ENCODE data around the gene PPT1.
A peak's percentile ranks its signal among the peaks of the same experiment; 100 is the strongest.

PPT1 gene

GRCh38 chr1:40056519-40057309, 40.3 kb downstream of the PPT1 start:
- Histone ChIP-seq H3K36me3 (ENCODE audit: control insufficient read depth, insufficient read depth, low read length) (peaks cover 62% of the 10 kb centered on the region), H3K9me3 (ENCODE audit: control insufficient read depth, low read length) (no peaks in the 10 kb centered on the region), H3K4me3 (ENCODE audit: extremely low read depth, insufficient read depth, low read length, poor library complexity, severe bottlenecking) (no peak overlapping the region), H3K27ac (ENCODE audit: low read depth, low read length, severe bottlenecking) (peak overlapping the region; percentile 60), H3K4me1 (ENCODE audit: control insufficient read depth, insufficient read depth, low read length, poor library complexity, severe bottlenecking) (peaks cover 50% of the 10 kb centered on the region)
- 89 to 100% methylated on average over 2 of the region's 5 CpGs for WGBS, 2 experiments (ENCODE audit: insufficient coverage in 2 of 2)

- H3K4me3 ChIP-seq (ENCODE audit: extremely low read depth, insufficient read depth, low read length, poor library complexity, severe bottlenecking) = no peak overlapping the region
- H3K9me3 ChIP-seq (ENCODE audit: control insufficient read depth, low read length) = no peaks in the 10 kb centered on the region
- 90 to 98% methylated on average over 8 to 9 of the region's 11 CpGs for WGBS, 2 experiments (ENCODE audit: insufficient coverage in 2 of 2)
- peaks cover 35% of the 10 kb centered on the region for H3K4me1 ChIP-seq (ENCODE audit: control insufficient read depth, insufficient read depth, low read length, poor library complexity, severe bottlenecking)
- peaks cover 59% of the 10 kb centered on the region for H3K36me3 ChIP-seq (ENCODE audit: control insufficient read depth, insufficient read depth, low read length)
- H3K27ac ChIP-seq (ENCODE audit: low read depth, low read length, severe bottlenecking) = no peak overlapping the region
Observed at GRCh38 chr1:40053138-40053887, 43.7 kb downstream of the PPT1 start.

- H3K4me1 ChIP-seq (ENCODE audit: control insufficient read depth, insufficient read depth, low read length, poor library complexity, severe bottlenecking) = peaks cover 15% of the 10 kb centered on the region
- H3K4me3 ChIP-seq (ENCODE audit: extremely low read depth, insufficient read depth, low read length, poor library complexity, severe bottlenecking) = no peak overlapping the region
- no peaks in the 10 kb centered on the region for H3K9me3 ChIP-seq (ENCODE audit: control insufficient read depth, low read length)
- no peak overlapping the region for H3K27ac ChIP-seq (ENCODE audit: low read depth, low read length, severe bottlenecking)
- peaks cover 72% of the 10 kb centered on the region for H3K36me3 ChIP-seq (ENCODE audit: control insufficient read depth, insufficient read depth, low read length)
- 90 to 93% methylated on average over 1 to 2 of the region's 3 CpGs for WGBS, 2 experiments (ENCODE audit: insufficient coverage in 2 of 2)
Observed at GRCh38 chr1:40050863-40051262, 46.2 kb downstream of the PPT1 start.

GRCh38 chr1:40049725-40050124, 47.3 kb downstream of the PPT1 start:
- Histone ChIP-seq H3K27ac (ENCODE audit: low read depth, low read length, severe bottlenecking) (no peak overlapping the region), H3K36me3 (ENCODE audit: control insufficient read depth, insufficient read depth, low read length) (peaks cover 76% of the 10 kb centered on the region), H3K4me1 (ENCODE audit: control insufficient read depth, insufficient read depth, low read length, poor library complexity, severe bottlenecking) (peaks cover 10% of the 10 kb centered on the region), H3K9me3 (ENCODE audit: control insufficient read depth, low read length) (no peaks in the 10 kb centered on the region), H3K4me3 (ENCODE audit: extremely low read depth, insufficient read depth, low read length, poor library complexity, severe bottlenecking) (no peak overlapping the region)
- 94 to 100% methylated on average over 2 of the region's 2 CpGs for WGBS, 2 experiments (ENCODE audit: insufficient coverage in 2 of 2)

GRCh38 chr1:40047769-40048168, 49.3 kb downstream of the PPT1 start:
- Histone ChIP-seq H3K4me3 (ENCODE audit: extremely low read depth, insufficient read depth, low read length, poor library complexity, severe bottlenecking) (no peak overlapping the region), H3K9me3 (ENCODE audit: control insufficient read depth, low read length) (no peaks in the 10 kb centered on the region), H3K4me1 (ENCODE audit: control insufficient read depth, insufficient read depth, low read length, poor library complexity, severe bottlenecking) (peaks cover 10% of the 10 kb centered on the region), H3K36me3 (ENCODE audit: control insufficient read depth, insufficient read depth, low read length) (peaks cover 81% of the 10 kb centered on the region), H3K27ac (ENCODE audit: low read depth, low read length, severe bottlenecking) (no peak overlapping the region)
- 100% methylated on average over 4 of the region's 5 CpGs for WGBS, 2 experiments (ENCODE audit: insufficient coverage in 2 of 2)

GRCh38 chr1:40047276-40047675, 49.8 kb downstream of the PPT1 start:
- WGBS, 2 experiments (ENCODE audit: insufficient coverage in 2 of 2) = 100% methylated on average over 1 of the region's 2 CpGs; no CpG with 5 or more reads in 1 of the 2 experiments
- Histone ChIP-seq H3K36me3 (ENCODE audit: control insufficient read depth, insufficient read depth, low read length) (peaks cover 81% of the 10 kb centered on the region), H3K27ac (ENCODE audit: low read depth, low read length, severe bottlenecking) (no peak overlapping the region), H3K4me1 (ENCODE audit: control insufficient read depth, insufficient read depth, low read length, poor library complexity, severe bottlenecking) (peaks cover 14% of the 10 kb centered on the region), H3K4me3 (ENCODE audit: extremely low read depth, insufficient read depth, low read length, poor library complexity, severe bottlenecking) (no peak overlapping the region), H3K9me3 (ENCODE audit: control insufficient read depth, low read length) (no peaks in the 10 kb centered on the region)

GRCh38 chr1:40045766-40046165, 51.3 kb downstream of the PPT1 start:
- no peak overlapping the region for H3K27ac ChIP-seq (ENCODE audit: low read depth, low read length, severe bottlenecking)
- 87 to 100% methylated on average over 2 to 3 of the region's 3 CpGs for WGBS, 2 experiments (ENCODE audit: insufficient coverage in 2 of 2)
- peaks cover 15% of the 10 kb centered on the region for H3K4me1 ChIP-seq (ENCODE audit: control insufficient read depth, insufficient read depth, low read length, poor library complexity, severe bottlenecking)
- H3K36me3 ChIP-seq (ENCODE audit: control insufficient read depth, insufficient read depth, low read length) = peaks cover 76% of the 10 kb centered on the region
- no peaks in the 10 kb centered on the region for H3K9me3 ChIP-seq (ENCODE audit: control insufficient read depth, low read length)
- no peak overlapping the region for H3K4me3 ChIP-seq (ENCODE audit: extremely low read depth, insufficient read depth, low read length, poor library complexity, severe bottlenecking)

- no peak overlapping the region for H3K4me3 ChIP-seq (ENCODE audit: extremely low read depth, insufficient read depth, low read length, poor library complexity, severe bottlenecking)
- H3K9me3 ChIP-seq (ENCODE audit: control insufficient read depth, low read length) = no peaks in the 10 kb centered on the region
- peaks cover 70% of the 10 kb centered on the region for H3K36me3 ChIP-seq (ENCODE audit: control insufficient read depth, insufficient read depth, low read length)
- peaks cover 15% of the 10 kb centered on the region for H3K4me1 ChIP-seq (ENCODE audit: control insufficient read depth, insufficient read depth, low read length, poor library complexity, severe bottlenecking)
- no peak overlapping the region for H3K27ac ChIP-seq (ENCODE audit: low read depth, low read length, severe bottlenecking)
- WGBS, 2 experiments (ENCODE audit: insufficient coverage in 2 of 2) = 96 to 100% methylated on average over 3 of the region's 4 CpGs
Observed at GRCh38 chr1:40045182-40045581, 51.9 kb downstream of the PPT1 start.

GRCh38 chr1:40044110-40044509, 52.9 kb downstream of the PPT1 start:
- no peak overlapping the region for H3K4me3 ChIP-seq (ENCODE audit: extremely low read depth, insufficient read depth, low read length, poor library complexity, severe bottlenecking)
- 100% methylated on average over 3 of the region's 3 CpGs; no CpG with 5 or more reads in 1 of the 2 experiments for WGBS, 2 experiments (ENCODE audit: insufficient coverage in 2 of 2)
- H3K27ac ChIP-seq (ENCODE audit: low read depth, low read length, severe bottlenecking) = no peak overlapping the region
- H3K36me3 ChIP-seq (ENCODE audit: control insufficient read depth, insufficient read depth, low read length) = peaks cover 60% of the 10 kb centered on the region
- H3K4me1 ChIP-seq (ENCODE audit: control insufficient read depth, insufficient read depth, low read length, poor library complexity, severe bottlenecking) = peaks cover 17% of the 10 kb centered on the region
- no peaks in the 10 kb centered on the region for H3K9me3 ChIP-seq (ENCODE audit: control insufficient read depth, low read length)

- WGBS, 2 experiments (ENCODE audit: insufficient coverage in 2 of 2) = 94 to 100% methylated on average over 1 to 4 of the region's 4 CpGs
- H3K9me3 ChIP-seq (ENCODE audit: control insufficient read depth, low read length) = no peaks in the 10 kb centered on the region
- peaks cover 23% of the 10 kb centered on the region for H3K4me1 ChIP-seq (ENCODE audit: control insufficient read depth, insufficient read depth, low read length, poor library complexity, severe bottlenecking)
- H3K36me3 ChIP-seq (ENCODE audit: control insufficient read depth, insufficient read depth, low read length) = peaks cover 55% of the 10 kb centered on the region
- H3K4me3 ChIP-seq (ENCODE audit: extremely low read depth, insufficient read depth, low read length, poor library complexity, severe bottlenecking) = peak overlapping the region; percentile 99
- H3K27ac ChIP-seq (ENCODE audit: low read depth, low read length, severe bottlenecking) = no peak overlapping the region
Observed at GRCh38 chr1:40042341-40042740, 54.7 kb downstream of the PPT1 start.

GRCh38 chr1:40041466-40041838, 55.6 kb downstream of the PPT1 start:
- WGBS, 2 experiments (ENCODE audit: insufficient coverage in 2 of 2) = 27 to 41% methylated on average over 5 of the region's 5 CpGs
- H3K36me3 ChIP-seq (ENCODE audit: control insufficient read depth, insufficient read depth, low read length) = peaks cover 48% of the 10 kb centered on the region

More at GRCh38 chr1:40041466-40041838, 55.6 kb downstream of the PPT1 start:
- Histone ChIP-seq H3K27ac (ENCODE audit: low read depth, low read length, severe bottlenecking) (no peak overlapping the region), H3K9me3 (ENCODE audit: control insufficient read depth, low read length) (no peaks in the 10 kb centered on the region), H3K4me3 (ENCODE audit: extremely low read depth, insufficient read depth, low read length, poor library complexity, severe bottlenecking) (peak overlapping the region; percentile 99), H3K4me1 (ENCODE audit: control insufficient read depth, insufficient read depth, low read length, poor library complexity, severe bottlenecking) (peaks cover 30% of the 10 kb centered on the region)

All from mesodermal cell (in vitro differentiated cells).